K562 (cell line): ENCODE results near the gene GTPBP2. TPM values are rescaled to one million over a fixed set of nuclear protein-coding genes. Genes with fewer than 3 reads are reported as not detected.

Experiments
- ADNP ChIP-seq: fragments of 200-800 bp; sonication (Bioruptor generic); IDR thresholded peaks from 2 replicates; pipeline ENCODE4 v1.6.1; 2016; ENCODE audit warnings: missing genetic modification characterization, missing compliant biosample characterization
- BRCA1 ChIP-seq, 2 experiments: fragments of 450-650 bp in 1 of 2; sonication (generic) in 1 of 2; formaldehyde crosslinking in 1 of 2; IDR thresholded peaks; 2 replicates each; pipeline versions ENCODE4 v1.5.0 to v1.6.1; 2017 to 2020; ENCODE audit warnings: mild to moderate bottlenecking in 1 of 2, missing genetic modification reagents in 1 of 2
- CHCHD3 ChIP-seq: fragments of 250-450 bp; sonication (Bioruptor Pico); IDR thresholded peaks from 2 replicates; pipeline ENCODE4 v2.1.2; 2022; ENCODE audit warnings: mild to moderate bottlenecking
- ELF4 ChIP-seq: fragments of 450-650 bp; formaldehyde crosslinking; IDR thresholded peaks from 2 replicates; pipeline ENCODE4 v1.4.0; 2022; ENCODE audit warnings: missing genetic modification characterization
- JUN ChIP-seq, 2 experiments: sonication (generic) in 1 of 2; formaldehyde crosslinking in 1 of 2; IDR thresholded peaks; 2 replicates each; pipeline versions ENCODE4 v1.6.1 to v1.8.0; 2012 to 2022; ENCODE audit warnings: borderline replicate concordance in 2 of 2, mild to moderate bottlenecking in 2 of 2, improper control_type of control experiment in 1 of 2, low read depth in 1 of 2, low read length in 1 of 2, missing genetic modification reagents in 1 of 2
- MTA1 ChIP-seq: fragments of 450-650 bp; IDR thresholded peaks from 2 replicates; pipeline ENCODE4 v1.6.1; 2017; ENCODE audit warnings: borderline replicate concordance
- SOX6 ChIP-seq: fragments of 450-650 bp; IDR thresholded peaks from 2 replicates; pipeline ENCODE4 v1.6.1; 2014; ENCODE audit warnings: mild to moderate bottlenecking
- ZNF444 ChIP-seq: fragments of 250-450 bp; sonication (Bioruptor Pico); IDR thresholded peaks from 2 replicates; pipeline ENCODE4 v1.4.0; 2020; ENCODE audit warnings: mild to moderate bottlenecking, moderate library complexity
- ZNF668 ChIP-seq: fragments of 250-450 bp; sonication (Bioruptor Pico); IDR thresholded peaks from 2 replicates; pipeline ENCODE4 v1.8.0; 2022; ENCODE audit warnings: mild to moderate bottlenecking, inconsistent platforms
- polyA plus RNA-seq, 8 experiments: library from polyadenylated mRNA; depleted of rRNA in 4 of 8; stranded (reverse) in 5 of 8; unstranded in 3 of 8; fragments of >200 nt; fragmentation: Nextera tagmentation in 2 of 8; fragmentation: Illumina TruSeq in 1 of 8; extraction: Ambion mirVana in 2 of 8; extraction: Trizol in 1 of 8; gene quantifications; 2 replicates each; pipeline versions ENCODE4 v1.2.1 to v1.2.3, GENCODE V29; 2011 to 2014; ENCODE audit warnings: inconsistent platforms in 1 of 8, missing spikeins in 1 of 8
- total RNA-seq, 7 experiments: library from RNA; depleted of rRNA in 6 of 7; stranded (reverse); fragments of >200 nt in 6 of 7; fragmentation: Illumina TruSeq in 2 of 7; extraction: Trizol in 2 of 7; gene quantifications; 2 replicates each; pipeline versions ENCODE4 v1.2.1 to v1.2.3, GENCODE V29; 2011 to 2021; ENCODE audit warnings: low replicate concordance in 1 of 7
- TF ChIP-seq, protein P1 (sequence below): fragments of 200-600 bp; sonication (generic); IDR thresholded peaks from one replicate; pipeline ENCODE4 v1.6.1; 2012; ENCODE audit warnings: mild to moderate bottlenecking, low read depth, low read length, inconsistent platforms
- TF ChIP-seq, protein P2 (sequence below): fragments of 250-450 bp; sonication (Bioruptor Pico); IDR thresholded peaks from 2 replicates; pipeline ENCODE4 v1.4.0; 2020; ENCODE audit warnings: mild to moderate bottlenecking, moderate library complexity
- TF ChIP-seq, protein P3 (sequence below), 2 experiments: fragments of 200-800 bp in 1 of 2; sonication (Bioruptor generic) in 1 of 2; sonication (generic) in 1 of 2; formaldehyde crosslinking in 1 of 2; IDR thresholded peaks in 1 of 2; conservative IDR thresholded peaks in 1 of 2; 2 replicates each; pipeline versions ENCODE4 v1.5.0 to v1.6.1; 2016 to 2020; ENCODE audit warnings: missing compliant biosample characterization in 1 of 2, missing genetic modification characterization in 1 of 2, missing genetic modification reagents in 1 of 2

GTPBP2 gene
- total and polyA plus RNA-seq, 9 of the 15 experiments (the other 6 are each of a cell fraction or from before 2014, with no cell fraction given) = 48.4 to 196 (median 111) TPM

DNA sequence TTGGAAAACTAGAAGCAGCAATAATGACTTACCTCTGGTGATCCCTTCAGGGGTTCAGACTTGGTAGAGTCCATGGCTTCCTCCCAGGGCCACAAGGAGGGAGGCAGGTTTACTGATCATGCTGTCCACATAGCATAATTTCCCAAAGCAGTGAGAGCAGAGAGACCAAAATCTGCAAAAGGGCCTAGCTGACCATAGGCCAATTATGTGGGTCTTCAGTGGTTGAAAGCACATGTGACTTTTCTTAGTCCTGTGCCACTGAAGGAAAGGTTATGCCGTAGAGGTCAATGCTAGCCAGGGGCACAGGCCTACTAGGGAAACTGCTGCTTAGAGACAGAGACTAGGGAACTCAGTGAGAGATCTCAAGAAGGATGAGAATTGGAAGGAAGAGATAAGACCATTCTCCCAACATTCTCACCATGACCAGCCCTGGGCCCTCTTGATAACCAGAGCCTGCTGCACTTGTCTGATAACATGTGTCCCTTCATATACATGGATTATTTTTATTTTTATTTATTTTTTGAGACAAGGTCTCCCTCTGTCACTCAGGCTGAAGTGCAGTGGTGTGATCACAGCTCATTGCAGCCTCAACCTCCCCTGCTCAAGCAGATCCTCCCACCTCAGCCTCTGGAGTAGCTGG, 2.0 kb upstream of the GTPBP2 start (continued):
- TF ChIP-seq, protein P1, sequence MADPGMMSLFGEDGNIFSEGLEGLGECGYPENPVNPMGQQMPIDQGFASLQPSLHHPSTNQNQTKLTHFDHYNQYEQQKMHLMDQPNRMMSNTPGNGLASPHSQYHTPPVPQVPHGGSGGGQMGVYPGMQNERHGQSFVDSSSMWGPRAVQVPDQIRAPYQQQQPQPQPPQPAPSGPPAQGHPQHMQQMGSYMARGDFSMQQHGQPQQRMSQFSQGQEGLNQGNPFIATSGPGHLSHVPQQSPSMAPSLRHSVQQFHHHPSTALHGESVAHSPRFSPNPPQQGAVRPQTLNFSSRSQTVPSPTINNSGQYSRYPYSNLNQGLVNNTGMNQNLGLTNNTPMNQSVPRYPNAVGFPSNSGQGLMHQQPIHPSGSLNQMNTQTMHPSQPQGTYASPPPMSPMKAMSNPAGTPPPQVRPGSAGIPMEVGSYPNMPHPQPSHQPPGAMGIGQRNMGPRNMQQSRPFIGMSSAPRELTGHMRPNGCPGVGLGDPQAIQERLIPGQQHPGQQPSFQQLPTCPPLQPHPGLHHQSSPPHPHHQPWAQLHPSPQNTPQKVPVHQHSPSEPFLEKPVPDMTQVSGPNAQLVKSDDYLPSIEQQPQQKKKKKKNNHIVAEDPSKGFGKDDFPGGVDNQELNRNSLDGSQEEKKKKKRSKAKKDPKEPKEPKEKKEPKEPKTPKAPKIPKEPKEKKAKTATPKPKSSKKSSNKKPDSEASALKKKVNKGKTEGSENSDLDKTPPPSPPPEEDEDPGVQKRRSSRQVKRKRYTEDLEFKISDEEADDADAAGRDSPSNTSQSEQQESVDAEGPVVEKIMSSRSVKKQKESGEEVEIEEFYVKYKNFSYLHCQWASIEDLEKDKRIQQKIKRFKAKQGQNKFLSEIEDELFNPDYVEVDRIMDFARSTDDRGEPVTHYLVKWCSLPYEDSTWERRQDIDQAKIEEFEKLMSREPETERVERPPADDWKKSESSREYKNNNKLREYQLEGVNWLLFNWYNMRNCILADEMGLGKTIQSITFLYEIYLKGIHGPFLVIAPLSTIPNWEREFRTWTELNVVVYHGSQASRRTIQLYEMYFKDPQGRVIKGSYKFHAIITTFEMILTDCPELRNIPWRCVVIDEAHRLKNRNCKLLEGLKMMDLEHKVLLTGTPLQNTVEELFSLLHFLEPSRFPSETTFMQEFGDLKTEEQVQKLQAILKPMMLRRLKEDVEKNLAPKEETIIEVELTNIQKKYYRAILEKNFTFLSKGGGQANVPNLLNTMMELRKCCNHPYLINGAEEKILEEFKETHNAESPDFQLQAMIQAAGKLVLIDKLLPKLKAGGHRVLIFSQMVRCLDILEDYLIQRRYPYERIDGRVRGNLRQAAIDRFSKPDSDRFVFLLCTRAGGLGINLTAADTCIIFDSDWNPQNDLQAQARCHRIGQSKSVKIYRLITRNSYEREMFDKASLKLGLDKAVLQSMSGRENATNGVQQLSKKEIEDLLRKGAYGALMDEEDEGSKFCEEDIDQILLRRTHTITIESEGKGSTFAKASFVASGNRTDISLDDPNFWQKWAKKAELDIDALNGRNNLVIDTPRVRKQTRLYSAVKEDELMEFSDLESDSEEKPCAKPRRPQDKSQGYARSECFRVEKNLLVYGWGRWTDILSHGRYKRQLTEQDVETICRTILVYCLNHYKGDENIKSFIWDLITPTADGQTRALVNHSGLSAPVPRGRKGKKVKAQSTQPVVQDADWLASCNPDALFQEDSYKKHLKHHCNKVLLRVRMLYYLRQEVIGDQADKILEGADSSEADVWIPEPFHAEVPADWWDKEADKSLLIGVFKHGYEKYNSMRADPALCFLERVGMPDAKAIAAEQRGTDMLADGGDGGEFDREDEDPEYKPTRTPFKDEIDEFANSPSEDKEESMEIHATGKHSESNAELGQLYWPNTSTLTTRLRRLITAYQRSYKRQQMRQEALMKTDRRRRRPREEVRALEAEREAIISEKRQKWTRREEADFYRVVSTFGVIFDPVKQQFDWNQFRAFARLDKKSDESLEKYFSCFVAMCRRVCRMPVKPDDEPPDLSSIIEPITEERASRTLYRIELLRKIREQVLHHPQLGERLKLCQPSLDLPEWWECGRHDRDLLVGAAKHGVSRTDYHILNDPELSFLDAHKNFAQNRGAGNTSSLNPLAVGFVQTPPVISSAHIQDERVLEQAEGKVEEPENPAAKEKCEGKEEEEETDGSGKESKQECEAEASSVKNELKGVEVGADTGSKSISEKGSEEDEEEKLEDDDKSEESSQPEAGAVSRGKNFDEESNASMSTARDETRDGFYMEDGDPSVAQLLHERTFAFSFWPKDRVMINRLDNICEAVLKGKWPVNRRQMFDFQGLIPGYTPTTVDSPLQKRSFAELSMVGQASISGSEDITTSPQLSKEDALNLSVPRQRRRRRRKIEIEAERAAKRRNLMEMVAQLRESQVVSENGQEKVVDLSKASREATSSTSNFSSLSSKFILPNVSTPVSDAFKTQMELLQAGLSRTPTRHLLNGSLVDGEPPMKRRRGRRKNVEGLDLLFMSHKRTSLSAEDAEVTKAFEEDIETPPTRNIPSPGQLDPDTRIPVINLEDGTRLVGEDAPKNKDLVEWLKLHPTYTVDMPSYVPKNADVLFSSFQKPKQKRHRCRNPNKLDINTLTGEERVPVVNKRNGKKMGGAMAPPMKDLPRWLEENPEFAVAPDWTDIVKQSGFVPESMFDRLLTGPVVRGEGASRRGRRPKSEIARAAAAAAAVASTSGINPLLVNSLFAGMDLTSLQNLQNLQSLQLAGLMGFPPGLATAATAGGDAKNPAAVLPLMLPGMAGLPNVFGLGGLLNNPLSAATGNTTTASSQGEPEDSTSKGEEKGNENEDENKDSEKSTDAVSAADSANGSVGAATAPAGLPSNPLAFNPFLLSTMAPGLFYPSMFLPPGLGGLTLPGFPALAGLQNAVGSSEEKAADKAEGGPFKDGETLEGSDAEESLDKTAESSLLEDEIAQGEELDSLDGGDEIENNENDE = no peak
- TF ChIP-seq ZNF444 (CRISPR knock-in tag) (0 out of 2 replicates have a peak, but pooled peaks have one; percentile 20), MTA1 (peak; percentile 87), ELF4 (CRISPR knock-in tag) (peak; percentile 96), CHCHD3 (CRISPR knock-in tag) (peak; percentile 59; the same call in 1 of the 2 replicates), BRCA1 (IDR thresholded peaks at IDR 0.05) (no peak), BRCA1 (CRISPR knock-in tag; IDR thresholded peaks at IDR 0.05) (no peak), SOX6 (peak; percentile 99), ADNP (no peak), ZNF668 (CRISPR knock-in tag) (peak; percentile 56; the same call in 1 of the 2 replicates), JUN (IDR thresholded peaks at IDR 0.05; ENCODE audit: borderline replicate concordance, low read depth, low read length) (no peak), JUN (CRISPR knock-in tag; IDR thresholded peaks at IDR 0.05; ENCODE audit: borderline replicate concordance) (0 out of 2 replicates have a peak, but pooled peaks have one; percentile 54)
- TF ChIP-seq, protein P2, sequence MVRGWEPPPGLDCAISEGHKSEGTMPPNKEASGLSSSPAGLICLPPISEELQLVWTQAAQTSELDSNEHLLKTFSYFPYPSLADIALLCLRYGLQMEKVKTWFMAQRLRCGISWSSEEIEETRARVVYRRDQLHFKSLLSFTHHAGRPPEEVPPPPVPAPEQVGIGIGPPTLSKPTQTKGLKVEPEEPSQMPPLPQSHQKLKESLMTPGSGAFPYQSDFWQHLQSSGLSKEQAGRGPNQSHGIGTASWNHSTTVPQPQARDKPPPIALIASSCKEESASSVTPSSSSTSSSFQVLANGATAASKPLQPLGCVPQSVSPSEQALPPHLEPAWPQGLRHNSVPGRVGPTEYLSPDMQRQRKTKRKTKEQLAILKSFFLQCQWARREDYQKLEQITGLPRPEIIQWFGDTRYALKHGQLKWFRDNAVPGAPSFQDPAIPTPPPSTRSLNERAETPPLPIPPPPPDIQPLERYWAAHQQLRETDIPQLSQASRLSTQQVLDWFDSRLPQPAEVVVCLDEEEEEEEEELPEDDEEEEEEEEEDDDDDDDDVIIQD (CRISPR knock-in tag) = peak; percentile 55; the same call in 1 of the 2 replicates
- TF ChIP-seq, protein P3, sequence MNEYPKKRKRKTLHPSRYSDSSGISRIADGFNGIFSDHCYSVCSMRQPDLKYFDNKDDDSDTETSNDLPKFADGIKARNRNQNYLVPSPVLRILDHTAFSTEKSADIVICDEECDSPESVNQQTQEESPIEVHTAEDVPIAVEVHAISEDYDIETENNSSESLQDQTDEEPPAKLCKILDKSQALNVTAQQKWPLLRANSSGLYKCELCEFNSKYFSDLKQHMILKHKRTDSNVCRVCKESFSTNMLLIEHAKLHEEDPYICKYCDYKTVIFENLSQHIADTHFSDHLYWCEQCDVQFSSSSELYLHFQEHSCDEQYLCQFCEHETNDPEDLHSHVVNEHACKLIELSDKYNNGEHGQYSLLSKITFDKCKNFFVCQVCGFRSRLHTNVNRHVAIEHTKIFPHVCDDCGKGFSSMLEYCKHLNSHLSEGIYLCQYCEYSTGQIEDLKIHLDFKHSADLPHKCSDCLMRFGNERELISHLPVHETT (CRISPR knock-in tag; conservative IDR thresholded peaks at IDR 0.05 in 1 of 2, IDR thresholded peaks at IDR 0.05 in 1 of 2) = peak in 1 of 2 experiments; percentile 88; a peak in 2 of 4 replicates
